ENCODE data around the gene RAPGEF5. TPM values are rescaled to one million over a fixed set of nuclear protein-coding genes. Genes with fewer than 3 reads are reported as not detected.

Gene RAPGEF5
- total and polyA plus RNA-seq, 4 donors = 16.1 to 308 (median 61.4) TPM

DNA sequence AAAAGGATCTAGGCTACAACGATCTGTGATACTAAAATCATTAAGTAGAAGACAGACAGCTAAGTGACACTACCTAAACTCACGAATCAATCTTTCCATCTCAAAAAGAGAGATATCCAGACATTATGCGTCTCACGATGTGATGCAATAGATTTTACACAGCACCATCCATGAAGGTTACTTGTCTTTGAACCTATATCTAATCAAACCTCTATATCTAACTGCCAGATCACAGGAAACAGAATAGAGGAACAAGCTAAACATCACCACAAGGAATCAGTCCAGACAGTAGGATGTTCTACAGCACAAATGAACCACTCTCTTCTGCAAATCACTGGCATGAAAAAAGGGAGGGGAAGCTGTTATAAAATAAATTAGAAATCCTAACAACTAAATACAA lies 4.1 kb downstream of the RAPGEF5 start:
- Histone ChIP-seq H3K36me3 (ENCODE audit: control insufficient read depth in 4 of 4, insufficient read depth in 4 of 4, low read length in 4 of 4) (no peaks in the 10 kb centered on the region), H3K4me1 (ENCODE audit: control insufficient read depth in 5 of 5, insufficient read depth in 5 of 5, low read length in 5 of 5) (peaks cover 0 to 6% (median 0%) of the 10 kb centered on the region in 5 donors), H3K4me3 (no peak overlapping the region), H3K9me3 (ENCODE audit: control insufficient read depth in 4 of 4, insufficient read depth in 3 of 4, low read length in 3 of 4) (peaks cover 0 to 4% (median 4%) of the 10 kb centered on the region in 4 donors), H3K27me3 (ENCODE audit: control insufficient read depth in 3 of 3, insufficient read depth in 3 of 3, low read length in 2 of 3) (peaks cover 0 to 19% (median 6%) of the 10 kb centered on the region in 3 donors), H3K9ac (ENCODE audit: insufficient read depth in 1 of 2, low read length in 2 of 2) (no peak overlapping the region), H3K27ac (ENCODE audit: low read depth in 1 of 2, low read length in 1 of 2) (no peak overlapping the region)
- DNase-seq = no peak
- WGBS, 2 donors = 95 to 96% methylated on average over 4 of the region's 4 CpGs
- TF ChIP-seq, protein P1, sequence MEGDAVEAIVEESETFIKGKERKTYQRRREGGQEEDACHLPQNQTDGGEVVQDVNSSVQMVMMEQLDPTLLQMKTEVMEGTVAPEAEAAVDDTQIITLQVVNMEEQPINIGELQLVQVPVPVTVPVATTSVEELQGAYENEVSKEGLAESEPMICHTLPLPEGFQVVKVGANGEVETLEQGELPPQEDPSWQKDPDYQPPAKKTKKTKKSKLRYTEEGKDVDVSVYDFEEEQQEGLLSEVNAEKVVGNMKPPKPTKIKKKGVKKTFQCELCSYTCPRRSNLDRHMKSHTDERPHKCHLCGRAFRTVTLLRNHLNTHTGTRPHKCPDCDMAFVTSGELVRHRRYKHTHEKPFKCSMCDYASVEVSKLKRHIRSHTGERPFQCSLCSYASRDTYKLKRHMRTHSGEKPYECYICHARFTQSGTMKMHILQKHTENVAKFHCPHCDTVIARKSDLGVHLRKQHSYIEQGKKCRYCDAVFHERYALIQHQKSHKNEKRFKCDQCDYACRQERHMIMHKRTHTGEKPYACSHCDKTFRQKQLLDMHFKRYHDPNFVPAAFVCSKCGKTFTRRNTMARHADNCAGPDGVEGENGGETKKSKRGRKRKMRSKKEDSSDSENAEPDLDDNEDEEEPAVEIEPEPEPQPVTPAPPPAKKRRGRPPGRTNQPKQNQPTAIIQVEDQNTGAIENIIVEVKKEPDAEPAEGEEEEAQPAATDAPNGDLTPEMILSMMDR (IDR thresholded peaks at IDR 0.05; ENCODE audit: control extremely low read depth, extremely low read depth) = no peak
- no peak for ATAC-seq (ENCODE audit: insufficient read depth, low FRiP score)

DNA sequence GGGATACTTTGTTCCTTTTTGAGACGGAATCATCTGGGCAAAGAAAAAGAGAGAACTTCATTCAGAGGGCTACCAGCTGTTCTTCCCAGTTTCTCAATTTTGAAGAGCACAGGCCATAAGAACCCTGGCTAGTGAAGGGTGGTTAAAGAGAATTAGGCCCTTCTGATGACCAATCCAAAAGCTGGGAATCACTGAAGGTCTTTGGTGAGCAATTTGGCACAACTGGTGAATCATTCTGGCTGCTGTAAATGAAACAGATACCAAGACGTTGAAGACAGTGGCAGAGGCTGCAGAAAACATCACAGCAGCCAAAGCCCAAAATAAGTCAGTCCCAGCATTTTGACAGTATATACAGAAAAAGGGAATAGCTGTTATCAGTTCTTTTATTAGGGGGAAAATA lies 5.1 kb downstream of the RAPGEF5 start:
- Histone ChIP-seq H3K4me1 (ENCODE audit: control insufficient read depth in 5 of 5, insufficient read depth in 5 of 5, low read length in 5 of 5) (peaks cover 0 to 4% (median 0%) of the 10 kb centered on the region in 5 donors), H3K9me3 (ENCODE audit: control insufficient read depth in 4 of 4, insufficient read depth in 3 of 4, low read length in 3 of 4) (peaks cover 0 to 4% (median 4%) of the 10 kb centered on the region in 4 donors), H3K36me3 (ENCODE audit: control insufficient read depth in 4 of 4, insufficient read depth in 4 of 4, low read length in 4 of 4) (no peaks in the 10 kb centered on the region), H3K27ac (ENCODE audit: low read depth in 1 of 2, low read length in 1 of 2) (no peak overlapping the region), H3K27me3 (ENCODE audit: control insufficient read depth in 3 of 3, insufficient read depth in 3 of 3, low read length in 2 of 3) (peaks cover 0 to 14% (median 5%) of the 10 kb centered on the region in 3 donors), H3K4me3 (no peak overlapping the region), H3K9ac (ENCODE audit: insufficient read depth in 1 of 2, low read length in 2 of 2) (no peak overlapping the region)
- DNase-seq = no peak
- 54 to 63% methylated on average over 2 of the region's 2 CpGs for WGBS, 2 donors
- ATAC-seq (ENCODE audit: insufficient read depth, low FRiP score) = no peak
- TF ChIP-seq, protein P1 (IDR thresholded peaks at IDR 0.05; ENCODE audit: control extremely low read depth, extremely low read depth) = no peak

DNA sequence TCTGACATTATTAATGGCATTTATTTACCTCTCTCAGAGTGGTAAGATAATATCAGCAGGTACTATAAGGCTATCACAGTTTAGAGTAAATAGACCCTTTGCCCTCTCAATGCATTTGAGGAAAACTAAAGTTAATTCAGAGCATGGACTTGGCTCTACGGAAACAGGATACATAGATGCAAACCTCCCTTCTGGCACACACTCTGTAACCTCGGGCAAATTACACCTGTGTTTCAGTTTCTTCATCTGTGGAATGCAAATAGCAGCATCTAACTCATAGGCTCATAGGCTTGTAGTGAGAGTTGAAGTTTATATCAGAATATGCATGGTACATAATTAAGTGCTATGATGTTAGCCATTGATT lies 5.6 kb downstream of the RAPGEF5 start:
- 58 to 84% methylated on average over 2 of the region's 2 CpGs for WGBS, 2 donors
- TF ChIP-seq, protein P1 (IDR thresholded peaks at IDR 0.05; ENCODE audit: control extremely low read depth, extremely low read depth) = no peak
- H3K9ac ChIP-seq (ENCODE audit: insufficient read depth in 1 of 2, low read length in 2 of 2) = no peak overlapping the region
- H3K4me1 ChIP-seq (ENCODE audit: control insufficient read depth in 5 of 5, insufficient read depth in 5 of 5, low read length in 5 of 5) = peaks cover 0 to 4% (median 0%) of the 10 kb centered on the region in 5 donors
- H3K27me3 ChIP-seq (ENCODE audit: control insufficient read depth in 3 of 3, insufficient read depth in 3 of 3, low read length in 2 of 3) = peaks cover 0 to 14% (median 5%) of the 10 kb centered on the region in 3 donors
- H3K4me3 ChIP-seq = no peak overlapping the region
- H3K27ac ChIP-seq (ENCODE audit: low read depth in 1 of 2, low read length in 1 of 2) = no peak overlapping the region
- H3K36me3 ChIP-seq (ENCODE audit: control insufficient read depth in 4 of 4, insufficient read depth in 4 of 4, low read length in 4 of 4) = no peaks in the 10 kb centered on the region
- H3K9me3 ChIP-seq (ENCODE audit: control insufficient read depth in 4 of 4, insufficient read depth in 3 of 4, low read length in 3 of 4) = peaks cover 0 to 4% (median 3%) of the 10 kb centered on the region in 4 donors
- DNase-seq = no peak
- no peak for ATAC-seq (ENCODE audit: insufficient read depth, low FRiP score)

Data from lung (tissue), 12 donors.